Measurements from ENCODE around the gene DPPA4.
"Not testable (repeated sequence)": the region's sequence is repeated elsewhere in the genome, so short reads cannot be mapped to it uniquely, and the experiment has no call there.

The DPPA4 gene, protein sequence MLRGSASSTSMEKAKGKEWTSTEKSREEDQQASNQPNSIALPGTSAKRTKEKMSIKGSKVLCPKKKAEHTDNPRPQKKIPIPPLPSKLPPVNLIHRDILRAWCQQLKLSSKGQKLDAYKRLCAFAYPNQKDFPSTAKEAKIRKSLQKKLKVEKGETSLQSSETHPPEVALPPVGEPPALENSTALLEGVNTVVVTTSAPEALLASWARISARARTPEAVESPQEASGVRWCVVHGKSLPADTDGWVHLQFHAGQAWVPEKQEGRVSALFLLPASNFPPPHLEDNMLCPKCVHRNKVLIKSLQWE

DNA sequence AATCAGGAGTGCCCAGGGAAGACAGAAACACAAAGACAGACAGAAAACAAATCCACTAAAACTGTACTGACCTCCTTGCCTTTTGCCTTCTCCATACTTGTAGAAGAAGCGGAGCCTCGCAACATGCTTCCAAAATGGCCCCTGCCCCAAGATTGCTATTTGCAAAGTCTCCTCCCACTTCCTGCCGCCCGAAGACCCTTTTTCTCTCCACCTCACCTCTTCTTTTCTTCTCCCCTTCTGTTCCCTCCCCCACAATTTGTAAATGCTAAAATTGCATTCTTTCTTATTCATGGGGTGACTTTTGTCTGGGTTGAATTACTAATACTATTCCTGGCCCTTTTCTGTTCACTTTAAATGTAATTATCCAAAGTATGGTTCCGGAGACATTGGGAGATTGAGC lies at the start of gene DPPA4:
DPPA4 (minus strand) TSS at position 154 of the 400 bp plus-strand sequence; CDS start at position 125, 29 bp downstream.
- no peak for FAIRE-seq

DNA sequence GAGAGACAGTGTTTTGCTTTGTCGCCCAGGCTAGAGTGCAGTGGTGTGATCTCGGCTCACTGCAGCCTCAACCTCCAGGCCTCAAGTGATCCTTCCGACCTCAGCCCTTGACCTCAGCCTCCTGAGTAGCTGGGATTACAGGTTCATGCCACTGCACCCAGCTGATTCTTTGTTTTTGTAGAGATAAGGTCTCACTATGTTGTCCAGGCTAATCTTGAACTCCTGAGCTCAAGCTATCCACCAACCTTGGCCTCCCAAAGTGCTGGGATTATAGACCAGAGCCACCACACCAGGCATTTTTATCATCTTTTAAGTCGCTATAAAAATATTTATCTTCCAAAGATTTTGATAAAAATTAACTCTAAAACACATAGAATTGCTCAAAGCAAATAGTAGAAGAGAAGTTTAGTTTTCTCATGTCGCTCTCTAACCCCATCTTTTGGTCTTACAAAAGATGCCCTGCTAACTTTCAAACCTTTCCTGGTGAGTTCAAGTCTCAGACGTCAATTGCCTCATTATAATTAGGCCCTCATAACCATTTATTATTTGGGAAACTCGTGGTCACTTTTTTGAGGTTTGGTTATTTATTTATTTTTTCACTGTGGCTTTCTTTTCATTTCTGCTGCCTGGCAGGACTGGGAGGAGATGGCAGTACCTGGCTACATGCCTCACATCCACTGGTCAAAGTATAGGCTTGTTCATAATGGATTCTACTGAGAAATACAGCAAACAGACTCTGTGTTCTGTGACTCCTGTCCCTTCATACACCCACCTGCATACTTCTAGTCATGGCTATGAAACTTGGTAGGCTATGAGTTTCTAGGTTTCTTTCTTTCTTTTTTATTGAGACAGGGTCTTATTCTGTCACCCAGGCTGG lies 48.3 kb upstream of the DPPA4 start:
- FAIRE-seq: no peak

DNA sequence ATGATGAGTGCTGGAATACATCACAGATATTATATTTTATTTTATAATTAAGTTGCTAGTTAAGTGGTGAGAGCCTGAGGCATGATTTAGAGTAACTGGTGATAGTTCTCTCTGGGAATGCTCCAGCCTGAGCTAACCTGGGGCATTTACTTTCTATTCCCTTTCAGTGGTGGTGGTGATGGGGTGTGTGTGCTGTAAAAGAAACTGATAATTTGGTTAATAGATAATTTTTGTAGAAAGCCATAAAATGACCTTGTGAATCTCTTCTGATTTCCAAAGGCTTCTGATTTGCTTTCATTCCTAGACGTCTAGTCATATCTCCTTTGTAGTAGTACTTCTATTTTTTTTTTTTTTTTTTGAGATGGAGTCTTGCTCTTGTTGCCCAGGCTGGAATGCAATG lies 46.8 kb upstream of the DPPA4 start:
- FAIRE-seq: no peak

DNA sequence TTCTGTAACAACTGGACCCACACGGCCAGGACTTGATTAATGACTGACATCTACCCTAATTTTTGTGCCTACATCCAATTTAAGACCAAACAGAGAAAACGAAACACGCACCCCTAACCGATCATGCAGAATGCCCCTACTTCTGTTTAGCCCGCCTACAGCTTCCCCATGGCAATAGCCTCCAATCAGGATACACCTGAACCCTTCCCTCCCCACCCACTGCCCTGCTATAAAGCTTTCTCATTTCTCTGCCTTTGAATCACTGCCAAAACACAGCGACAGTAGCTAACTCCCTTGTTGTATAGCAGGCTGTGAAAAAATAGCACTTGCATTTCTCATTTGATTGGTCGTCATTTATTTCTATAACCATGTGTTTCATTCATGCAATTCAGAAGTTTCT lies 45.2 kb upstream of the DPPA4 start:
- FAIRE-seq: no peak

DNA sequence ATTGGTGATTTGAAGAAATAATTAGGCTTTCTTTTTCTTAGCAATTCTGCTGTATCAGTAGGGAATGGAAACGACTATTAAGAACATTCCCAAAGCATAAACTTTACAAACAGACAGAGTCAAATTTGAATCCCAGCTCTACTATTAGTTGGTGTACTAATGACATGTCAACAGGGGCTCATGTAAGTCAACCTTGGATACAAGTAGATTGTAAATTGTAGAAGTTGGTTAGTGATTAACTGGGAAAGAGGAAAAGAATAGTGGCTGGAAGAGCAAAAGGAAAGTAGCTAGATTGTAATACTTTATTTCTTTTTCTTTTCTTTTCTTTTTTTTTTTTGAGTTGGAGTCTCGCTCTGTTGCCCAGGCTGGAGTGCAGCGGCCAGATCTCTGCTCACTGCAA lies 38.6 kb upstream of the DPPA4 start:
- FAIRE-seq: no peak

DNA sequence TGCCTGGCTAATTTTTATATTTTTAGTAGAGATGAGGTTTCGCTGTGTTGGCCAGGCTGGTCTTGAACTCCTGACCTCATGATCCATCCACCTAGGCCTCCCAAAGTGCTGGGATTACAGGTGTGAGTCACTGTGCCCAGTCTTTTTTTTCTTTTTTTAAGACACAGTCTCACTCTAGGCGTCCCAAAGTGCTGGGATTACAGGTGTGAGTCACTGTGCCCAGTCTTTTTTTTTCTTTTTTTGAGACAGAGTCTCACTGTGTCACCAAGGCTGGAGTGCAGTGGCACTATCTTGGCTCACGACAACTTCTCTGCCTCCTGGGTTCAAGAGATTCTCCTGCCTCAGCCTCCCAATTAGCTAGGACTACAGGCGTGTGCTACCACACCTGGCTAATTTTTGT lies 37.1 kb upstream of the DPPA4 start:
- FAIRE-seq: not testable (repeated sequence)

DNA sequence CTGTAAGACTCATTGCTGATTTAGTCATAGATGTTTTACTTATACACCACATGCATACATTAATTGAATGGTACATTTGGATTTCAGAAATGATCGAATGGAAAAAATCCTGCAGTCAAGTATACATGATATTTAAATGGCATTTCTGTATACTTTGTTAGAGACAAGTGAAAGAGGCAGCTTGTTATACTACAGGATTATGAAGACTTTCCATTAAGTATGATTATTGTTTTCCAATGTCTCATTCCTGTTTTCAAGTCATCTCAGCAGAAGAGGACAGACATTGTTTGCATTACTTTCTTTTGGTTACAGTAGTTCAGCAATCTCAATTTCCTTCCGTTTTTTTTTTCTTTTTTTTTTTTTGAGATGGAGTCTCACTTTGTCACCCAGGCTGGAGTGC lies 36.6 kb upstream of the DPPA4 start:
- FAIRE-seq: no peak

DNA sequence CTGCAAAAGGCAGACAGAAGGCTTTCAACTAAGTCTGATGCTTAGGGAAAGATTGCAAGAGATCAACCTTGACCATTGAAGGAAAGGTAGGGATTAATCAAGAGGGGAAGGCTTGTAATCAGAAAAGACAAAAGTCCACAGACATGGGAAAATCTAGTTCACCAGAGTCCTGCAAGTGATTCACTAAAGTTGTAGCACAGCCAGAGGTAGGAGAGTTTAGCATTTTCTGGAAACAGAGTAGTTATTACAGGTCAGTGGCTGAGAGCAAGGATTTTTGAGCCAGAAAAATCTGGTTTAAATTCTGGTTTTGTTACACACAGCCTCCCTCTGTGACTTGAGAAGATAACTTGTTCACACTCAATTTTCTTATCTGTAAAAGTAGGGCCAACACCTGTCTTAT lies 35.3 kb upstream of the DPPA4 start:
- FAIRE-seq: no peak

DNA sequence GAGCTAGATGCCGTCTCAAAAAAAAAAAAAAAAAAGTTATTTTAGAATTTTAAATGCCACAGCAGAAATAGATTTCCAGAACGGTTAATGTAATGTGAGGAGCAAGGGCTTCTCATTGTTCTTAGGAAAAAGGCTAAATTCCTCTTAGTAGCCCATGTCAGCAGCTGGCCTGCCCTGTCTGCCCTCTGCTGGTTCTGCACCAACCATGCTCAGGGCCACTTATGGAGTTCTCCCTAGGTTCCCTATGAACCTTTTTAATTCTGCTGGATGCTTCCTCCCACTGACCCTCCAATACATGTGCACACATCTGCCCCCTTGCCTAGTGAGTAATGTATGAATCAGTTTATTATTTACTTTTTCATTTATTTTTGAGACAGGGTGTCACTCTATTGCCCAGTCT lies 32.2 kb upstream of the DPPA4 start:
- FAIRE-seq: no peak

DNA sequence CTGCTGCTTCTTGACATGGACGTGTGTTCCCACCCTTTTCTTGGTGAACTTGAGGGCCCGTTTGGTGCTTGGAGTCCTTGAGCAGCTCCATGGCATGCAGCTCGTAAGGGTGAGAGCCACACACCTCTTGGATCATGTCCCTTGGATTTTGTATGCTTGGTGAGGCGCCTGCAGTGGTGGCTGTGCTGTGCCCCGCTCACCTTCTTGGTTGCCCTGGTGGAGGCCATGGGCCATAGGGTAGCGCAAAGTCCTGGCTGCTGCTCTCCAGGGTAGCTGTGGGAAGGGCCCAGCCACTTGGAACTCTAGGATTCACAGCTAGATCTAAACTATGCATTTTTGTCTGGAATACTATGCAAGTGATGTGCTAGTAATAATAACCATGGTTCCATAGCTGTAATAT lies 26.7 kb upstream of the DPPA4 start:
- FAIRE-seq: no peak

DNA sequence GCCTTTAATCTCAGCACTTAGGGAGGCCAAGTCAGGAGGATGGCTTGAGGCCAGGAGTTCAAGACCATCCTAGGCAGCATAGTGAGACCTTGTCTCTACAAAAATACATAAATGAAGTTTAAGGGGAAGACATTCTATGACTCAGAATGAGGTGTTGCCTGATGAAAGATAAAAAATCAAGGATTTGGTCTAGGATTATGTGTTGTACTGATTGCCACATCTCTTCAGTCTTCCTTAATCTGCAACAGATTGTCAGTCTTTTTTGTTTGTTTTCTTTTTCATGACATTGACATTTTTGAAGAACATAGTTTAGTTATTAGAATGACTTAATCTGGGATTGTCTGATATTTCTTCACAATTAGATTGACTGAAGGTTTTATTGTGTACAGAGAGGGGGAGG lies 26.3 kb upstream of the DPPA4 start:
- FAIRE-seq: no peak

DNA sequence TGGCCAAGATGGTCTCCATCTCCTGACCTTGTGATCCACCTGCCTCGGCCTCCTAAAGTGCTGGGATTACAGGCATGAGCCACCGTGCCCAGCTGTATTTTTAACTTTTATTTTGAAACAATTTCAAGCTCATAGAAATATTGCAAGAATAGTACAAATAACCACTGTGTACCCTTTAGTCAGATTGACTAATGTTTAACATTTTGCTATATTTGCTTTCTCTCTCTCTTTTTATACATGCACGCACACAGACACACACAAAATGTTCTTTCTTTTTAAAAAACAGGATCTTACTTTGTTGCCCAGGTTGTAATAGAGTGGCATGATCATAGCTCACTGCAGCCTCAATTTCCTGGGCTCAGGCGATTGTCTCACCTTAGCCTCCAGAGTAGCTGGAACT lies 25.5 kb upstream of the DPPA4 start:
- FAIRE-seq: no peak

DNA sequence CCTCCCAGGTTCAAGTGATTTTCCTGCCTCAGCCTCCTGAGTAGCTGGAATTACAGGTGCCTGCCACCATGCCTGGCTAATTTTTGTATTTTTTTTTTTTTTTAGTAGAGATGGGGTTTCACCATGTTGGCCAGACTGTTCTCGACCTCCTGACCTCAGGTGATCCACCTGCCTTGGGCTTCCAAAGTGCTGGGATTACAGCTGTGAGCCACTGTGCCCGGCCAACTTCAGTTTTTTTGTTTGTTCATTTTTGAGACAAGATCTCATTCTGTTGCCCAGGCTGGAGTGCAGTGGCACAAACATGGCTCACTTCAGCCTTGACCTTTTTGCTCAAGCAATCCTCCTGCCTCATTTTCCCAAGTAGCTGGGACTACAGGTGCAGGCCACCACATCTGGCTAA lies 21.5 kb upstream of the DPPA4 start:
- not testable (repeated sequence) for FAIRE-seq

DNA sequence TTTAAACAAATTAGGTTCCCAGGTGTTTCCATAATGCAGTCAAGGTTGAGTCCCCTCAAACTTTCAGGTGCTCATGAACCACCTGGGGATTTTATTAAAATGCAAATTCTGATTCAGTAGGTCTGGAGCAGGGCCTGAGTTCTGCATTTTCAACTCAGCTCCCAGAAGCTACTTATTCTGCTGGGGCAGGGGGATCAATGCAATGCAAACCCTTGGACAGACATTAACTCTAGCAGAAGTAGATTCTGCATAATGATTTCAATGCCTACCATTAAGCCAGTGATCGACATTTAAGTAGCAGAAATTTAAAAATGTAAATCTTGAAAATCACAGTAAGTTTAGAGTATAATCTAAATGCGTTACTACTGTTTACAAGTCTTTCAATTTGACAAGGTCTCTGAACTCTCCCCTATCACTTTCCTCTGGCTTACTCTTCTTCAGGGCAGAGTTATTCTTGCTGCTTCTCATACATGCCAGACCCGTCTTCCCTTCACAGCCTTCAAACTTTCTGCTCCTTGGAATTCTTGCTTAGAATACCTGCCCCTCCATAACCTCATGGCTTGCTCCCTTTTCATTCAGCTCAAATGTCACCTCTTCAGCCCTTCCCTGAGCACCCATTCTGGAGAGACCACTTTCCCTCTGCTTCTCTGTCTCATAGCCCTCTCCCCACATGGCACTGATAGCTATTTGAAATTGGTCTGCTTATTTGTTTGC lies 19.3 kb upstream of the DPPA4 start:
- no peak for FAIRE-seq

DNA sequence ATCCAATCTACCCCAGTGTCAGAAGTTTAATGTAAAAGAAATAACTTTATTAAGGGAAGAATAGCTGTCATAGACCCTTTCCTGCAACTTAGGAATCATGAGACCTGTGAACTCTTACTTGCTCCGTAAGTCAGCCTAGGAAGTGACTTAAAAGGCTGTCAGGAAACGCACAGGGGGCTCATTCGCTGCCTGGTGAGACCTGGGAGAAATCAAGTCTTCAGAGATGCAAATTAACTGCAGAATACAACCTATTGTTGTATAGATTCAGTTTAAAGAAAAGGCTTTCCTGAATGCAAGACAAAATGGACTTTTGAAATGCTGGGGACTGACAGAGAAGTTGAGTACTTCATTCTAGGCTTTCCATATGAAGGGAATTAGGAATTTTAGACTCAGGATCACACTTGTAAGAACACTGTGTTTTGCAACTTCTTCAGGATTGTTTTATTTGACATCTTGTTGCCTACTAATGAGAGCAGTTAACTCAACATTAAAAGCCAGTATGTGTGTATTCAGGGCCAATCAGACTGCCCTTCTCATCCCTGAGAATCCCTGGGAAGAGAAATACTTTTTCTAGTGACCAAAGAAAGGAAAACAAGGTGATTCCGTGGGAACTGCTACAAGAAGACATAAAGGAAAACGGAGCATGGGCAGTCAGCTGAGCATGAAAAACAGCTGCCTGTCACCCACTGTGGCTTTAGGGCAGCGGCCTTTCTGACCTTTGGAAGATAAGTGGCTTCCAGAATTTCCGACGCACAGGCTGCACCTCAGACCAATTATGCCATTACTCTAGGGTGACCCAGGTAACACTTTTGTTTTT lies 18.5 kb upstream of the DPPA4 start:
- no peak for FAIRE-seq

DNA sequence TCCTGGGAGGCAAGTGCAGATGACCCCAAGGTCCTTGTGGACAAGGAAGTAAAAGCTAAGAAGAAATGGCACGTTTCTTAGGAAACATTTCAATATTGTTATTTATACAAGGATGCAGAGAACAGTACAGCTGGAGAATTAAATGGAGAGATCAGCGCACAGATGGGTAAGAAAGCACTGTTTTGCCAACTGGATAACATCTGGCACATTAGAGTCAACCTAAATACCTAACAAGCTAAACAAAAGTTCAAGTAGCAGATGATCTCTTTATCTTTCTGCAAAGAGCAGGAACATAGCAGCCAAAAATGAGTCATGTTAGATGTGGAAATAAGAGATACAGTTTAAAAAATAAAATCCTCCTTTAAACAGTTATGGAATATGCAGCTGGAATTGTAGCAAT lies 15.7 kb upstream of the DPPA4 start:
- no peak for FAIRE-seq

DNA sequence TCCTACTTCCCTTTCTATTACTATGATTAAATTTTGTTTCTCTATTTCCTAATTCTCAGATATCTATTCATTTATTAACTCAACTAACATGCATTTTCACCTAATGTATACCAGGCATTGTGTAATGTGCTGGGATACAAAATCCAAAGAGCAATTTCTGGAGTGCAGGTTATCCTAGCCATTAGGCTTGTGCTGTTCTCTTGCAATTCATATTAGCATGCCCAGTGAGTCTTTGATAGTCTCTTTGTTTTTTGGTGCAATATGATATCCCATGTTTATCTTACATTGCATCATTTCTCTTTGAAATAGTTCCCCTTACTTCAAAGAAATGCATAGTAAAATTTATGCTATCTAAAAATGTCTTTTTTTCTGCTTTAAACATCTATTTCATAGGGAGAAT lies 13.9 kb upstream of the DPPA4 start:
- FAIRE-seq: no peak

DNA sequence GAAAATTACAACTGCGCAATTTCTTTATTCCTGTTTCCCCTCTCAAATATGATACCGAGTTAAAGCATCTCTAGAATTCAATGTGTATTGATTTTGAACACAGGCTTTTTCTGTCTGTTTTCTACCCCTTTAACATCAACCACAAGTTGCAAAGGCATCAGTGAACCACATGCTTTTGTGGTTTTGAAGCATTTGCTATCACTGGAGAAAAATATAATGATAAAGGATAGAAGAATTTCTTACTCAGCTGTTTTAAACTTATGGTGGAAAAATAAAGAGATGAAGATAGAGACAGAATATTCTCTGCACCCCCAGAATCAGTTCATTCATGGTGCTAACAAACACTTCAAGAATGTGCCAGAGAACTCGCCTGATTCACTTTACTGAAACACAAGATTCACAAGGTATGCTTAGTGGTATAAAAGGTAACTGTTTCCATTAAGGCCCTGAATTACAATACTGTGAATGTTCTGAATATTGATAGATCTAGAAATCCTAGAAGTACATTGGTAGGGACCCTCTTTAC lies 9.5 kb upstream of the DPPA4 start:
- FAIRE-seq: no peak

DNA sequence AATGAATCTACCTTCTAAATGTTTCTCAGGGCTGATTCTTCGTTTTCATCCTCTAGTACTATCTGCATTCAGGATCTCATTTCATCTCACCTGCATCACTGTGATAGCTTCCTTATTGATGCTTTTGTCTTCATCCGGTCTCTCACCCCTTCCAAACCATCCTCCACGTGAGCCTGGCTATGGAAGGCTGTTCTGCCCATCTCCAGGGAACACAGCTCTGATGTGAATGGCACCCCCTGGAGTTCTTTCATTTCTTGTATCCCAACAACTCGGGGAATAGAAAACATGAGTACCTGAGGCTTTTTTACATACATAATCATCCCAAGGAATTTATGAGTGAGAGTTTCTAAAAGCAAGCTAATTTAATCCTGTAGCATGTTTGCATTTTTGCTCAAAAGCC lies 8.8 kb upstream of the DPPA4 start:
- no peak for FAIRE-seq

DNA sequence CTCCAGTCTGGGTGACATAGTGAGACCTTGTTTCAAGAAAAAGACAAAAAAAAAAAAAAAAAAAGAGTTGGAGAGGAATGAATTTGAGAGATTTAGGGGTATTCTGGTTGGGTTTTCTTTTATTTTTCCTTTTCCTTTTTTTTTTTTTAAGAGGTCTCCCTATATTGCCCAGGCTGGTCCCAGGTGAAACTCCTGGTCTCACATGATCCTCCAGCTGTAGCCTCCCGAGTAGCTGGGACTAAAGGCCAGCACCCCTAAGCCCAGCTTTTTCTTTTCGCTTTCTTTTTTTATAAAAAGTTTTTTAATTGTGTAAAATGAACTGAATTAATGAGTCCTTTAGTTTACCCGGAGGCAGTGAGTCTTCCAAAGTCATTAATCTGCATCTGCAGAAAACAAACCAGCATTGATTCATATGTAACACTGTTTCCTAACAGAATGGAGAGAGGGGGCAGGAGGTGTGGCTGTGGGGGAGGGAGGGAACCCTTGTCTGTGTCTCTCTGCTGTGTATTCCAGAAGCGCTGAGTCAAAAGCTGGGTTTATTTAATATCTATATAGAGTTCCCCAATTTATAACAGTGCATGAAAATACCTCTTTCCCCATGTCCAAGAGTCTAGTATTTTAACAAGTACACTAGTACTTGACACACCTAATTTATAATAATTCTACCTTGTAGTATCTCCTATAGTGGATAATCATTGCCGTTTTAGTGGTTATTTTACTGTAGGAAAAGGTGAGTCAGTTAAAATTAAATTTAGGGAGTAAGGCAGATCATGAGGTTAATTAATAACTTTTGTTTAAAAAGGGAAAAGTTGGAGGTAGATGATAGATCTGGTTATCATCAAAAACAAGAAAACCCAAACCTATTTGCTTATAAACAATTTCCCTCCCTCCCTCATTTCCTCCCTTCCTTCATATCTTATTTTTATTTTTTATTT lies 2.6 kb upstream of the DPPA4 start:
- FAIRE-seq: no peak

DNA sequence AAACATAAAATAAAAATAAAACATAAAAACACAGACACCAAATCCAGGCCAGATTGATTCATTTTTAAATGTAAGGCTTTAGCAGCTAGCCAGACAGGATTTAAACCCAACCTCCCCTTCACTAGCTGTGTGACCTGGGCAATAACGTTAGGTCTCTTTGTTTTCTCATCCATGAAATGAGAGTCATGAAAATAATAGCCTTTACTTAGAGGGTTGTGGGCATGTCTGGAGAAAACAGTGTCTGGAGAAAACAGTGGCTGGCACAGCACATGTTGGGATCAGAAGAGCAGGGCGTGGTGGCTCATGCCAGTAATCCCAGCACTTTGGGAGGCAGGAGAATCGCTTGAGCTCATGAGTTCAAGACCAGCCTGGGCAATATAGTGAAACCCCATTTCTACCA lies 1.9 kb upstream of the DPPA4 start:
- no peak for FAIRE-seq
